Adrenal gland (tissue), 12 donors: Measurements from ENCODE around the gene SEC16A. TPM values are rescaled to one million over a fixed set of nuclear protein-coding genes. Genes with fewer than 3 reads are reported as not detected.

ENCODE experiments used
- DNase-seq, 7 donors: peaks; one replicate each; pipeline ENCODE4 v3.0.0-alpha.2; 2019 to 2020
- H3K27ac ChIP-seq, 5 donors: fragments of 200-600 bp; sonication (generic) in 4 of 5; 1 replicate in 3 of 5; 2 replicates in 2 of 5; pipeline versions ENCODE4 v1.5.1 to v1.8.0; 2016 to 2020; ENCODE audit warnings: mild to moderate bottlenecking in 1 of 5
- H3K27me3 ChIP-seq: fragments of 200-600 bp; 2 replicates; pipeline ENCODE4 v1.8.0; 2021
- H3K36me3 ChIP-seq, 2 donors: fragments of 200-600 bp; replicated peaks in 1 of 2; 1 replicate in 1 of 2; 2 replicates in 1 of 2; pipeline versions ENCODE4 v1.5.1 to v1.8.0; 2018 to 2022
- H3K4me1 ChIP-seq, 2 donors: fragments of 200-600 bp; replicated peaks in 1 of 2; 1 replicate in 1 of 2; 2 replicates in 1 of 2; pipeline versions ENCODE4 v1.5.1 to v1.8.0; 2018 to 2021
- H3K4me3 ChIP-seq, 4 donors: fragments of 200-600 bp; sonication (generic) in 3 of 4; one replicate each; pipeline ENCODE4 v1.5.1; 2016 to 2018
- H3K9me3 ChIP-seq, 3 donors: fragments of 200-600 bp; sonication (generic) in 1 of 3; replicated peaks in 1 of 3; 1 replicate in 2 of 3; 2 replicates in 1 of 3; pipeline versions ENCODE4 v1.5.1 to v1.8.0; 2016 to 2021
- CTCF ChIP-seq, 6 experiments: fragments of 450-650 bp in 4 of 6; fragments of 200-600 bp in 2 of 6; sonication (generic) in 1 of 6; IDR thresholded peaks; 1 replicate in 5 of 6; 2 replicates in 1 of 6; pipeline versions ENCODE4 v1.5.1 to v1.8.0; 2016 to 2021; ENCODE audit warnings: antibody characterized with exemption in 6 of 6, mild to moderate bottlenecking in 2 of 6, moderate library complexity in 1 of 6
- POLR2A ChIP-seq, 2 donors: fragments of 450-650 bp; IDR thresholded peaks; one replicate each; pipeline ENCODE4 v1.6.1; 2017; ENCODE audit warnings: antibody characterized with exemption in 2 of 2, mild to moderate bottlenecking in 2 of 2, moderate library complexity in 1 of 2
- WGBS, 4 donors: extraction: QIAGEN DNeasy Blood & Tissue Kit in 2 of 4; methylation state at CpG; one replicate each; pipeline versions ENCODE4 v1.1.5 to v1.1.7; 2013 to 2017; 5-methylcytosine and 5-hydroxymethylcytosine counted together
- intact Hi-C, 2 donors: fragments of 100-400 bp; cut with DNase I; formaldehyde crosslinking; loops; one replicate each; pipeline versions ENCODE4 v1.14.1 to v1.15.0; 2022 to 2023
- polyA plus RNA-seq, 3 donors: library from polyadenylated mRNA; stranded (reverse); fragments of 200-250 nt in 2 of 3; fragments of 350-450 nt in 1 of 3; fragmentation: Illumina TruSeq in 1 of 3; extraction: RNeasy Lipid Tissue Mini Kit (QIAGEN cat#74804) in 1 of 3; gene quantifications; one replicate each; pipeline ENCODE4 v1.2.3, GENCODE V29; 2013 to 2014
- total RNA-seq, 9 donors: library from RNA; depleted of rRNA in 4 of 9; stranded (reverse); fragments of >200 nt in 4 of 9; fragments of 120-200 nt in 1 of 9; fragmentation: NEBNext Ultra II Directional in 1 of 9; extraction: Animal tissue kit (Norgen Biotek cat#: 25700) in 1 of 9; gene quantifications; one replicate each; pipeline versions ENCODE4 v1.1.0 to v1.2.4, GENCODE V29; 2013 to 2023
- donor health status: healthy with polysubstance abuse.
- donor health status: Bipolar disorder and iron deficiency.
- donor health status: DM: yes; HTN: yes; CAD: no.
- donor health status: DM: no; HTN: no; CAD: no.
- donor health status: DM: no; HTN: no; CAD: no.
- donor health status: DM: yes; HTN: yes; CAD: no.

SEC16A gene
- total and polyA plus RNA-seq, 12 donors, result 18.8 to 107 (median 56.5) TPM

GRCh38 chr9:136457326-136457725, 25.5 kb downstream of the SEC16A start:
- WGBS, 4 donors, result 94 to 98% (median 96%) methylated on average over 22 to 24 of the region's 24 CpGs
- intact Hi-C loops, result no loop called here
- Histone ChIP-seq H3K9me3 (no peaks in the 10 kb centered on the region), H3K36me3 (peaks cover 0 to 92% of the 10 kb centered on the region in 2 donors), H3K27me3 (no peaks in the 10 kb centered on the region), H3K4me3 (no peak overlapping the region), H3K4me1 (no peaks in the 10 kb centered on the region), H3K27ac (no peak overlapping the region)
- DNase-seq, result no peak
- TF ChIP-seq POLR2A (IDR thresholded peaks at IDR 0.05) (no peak), CTCF (IDR thresholded peaks at IDR 0.05) (no peak)

GRCh38 chr9:136456258-136456657, 26.6 kb downstream of the SEC16A start:
- H3K4me1 ChIP-seq, result no peaks in the 10 kb centered on the region
- H3K27ac ChIP-seq, result no peak overlapping the region
- no peaks in the 10 kb centered on the region for H3K9me3 ChIP-seq
- intact Hi-C loops, result no loop called here
- H3K4me3 ChIP-seq, result no peak overlapping the region
- no peaks in the 10 kb centered on the region for H3K27me3 ChIP-seq
- no peak for TF ChIP-seq CTCF (IDR thresholded peaks at IDR 0.05)
- no peak for TF ChIP-seq POLR2A (IDR thresholded peaks at IDR 0.05)
- 81 to 91% (median 86%) methylated on average over 4 to 9 of the region's 9 CpGs for WGBS, 4 donors
- DNase-seq, result no peak
- H3K36me3 ChIP-seq, result peaks cover 0 to 89% of the 10 kb centered on the region in 2 donors

- H3K27me3 ChIP-seq, result no peaks in the 10 kb centered on the region
- no peak for DNase-seq
- 89 to 93% (median 92%) methylated on average over 23 to 43 of the region's 43 CpGs for WGBS, 4 donors
- no peak for TF ChIP-seq POLR2A (IDR thresholded peaks at IDR 0.05)
- TF ChIP-seq CTCF (IDR thresholded peaks at IDR 0.05), result no peak
- H3K4me3 ChIP-seq, result no peak overlapping the region
- intact Hi-C loops, result no loop called here
- peaks cover 0 to 89% of the 10 kb centered on the region in 2 donors for H3K36me3 ChIP-seq
- H3K27ac ChIP-seq, result no peak overlapping the region
- no peaks in the 10 kb centered on the region for H3K9me3 ChIP-seq
- H3K4me1 ChIP-seq, result no peaks in the 10 kb centered on the region
These were observed 27.5 kb downstream of the SEC16A start for GRCh38 chr9:136455043-136456002.

- intact Hi-C loops, result no loop called here
- no peaks in the 10 kb centered on the region for H3K27me3 ChIP-seq
- peaks cover 0 to 89% of the 10 kb centered on the region in 2 donors for H3K36me3 ChIP-seq
These were observed 28.6 kb downstream of the SEC16A start for GRCh38 chr9:136454026-136454796.

More at GRCh38 chr9:136454026-136454796, 28.6 kb downstream of the SEC16A start:
- Histone ChIP-seq H3K4me1 (no peaks in the 10 kb centered on the region), H3K9me3 (no peaks in the 10 kb centered on the region), H3K27ac (no peak overlapping the region), H3K4me3 (no peak overlapping the region)
- 90 to 92% (median 91%) methylated on average over 16 to 25 of the region's 25 CpGs for whole genome bisulfite sequencing, 4 donors
- TF ChIP-seq CTCF (IDR thresholded peaks at IDR 0.05) (no peak), POLR2A (IDR thresholded peaks at IDR 0.05) (no peak)
- DNase-seq, result no peak
